Measurements from ENCODE around the gene NELL1. TPM values are rescaled to one million over a fixed set of nuclear protein-coding genes. Genes with fewer than 3 reads are reported as not detected.

Gene NELL1
- total and polyA plus RNA-seq, 2 experiments from 2014 or later = 1.6 TPM; not detected in 1

DNA sequence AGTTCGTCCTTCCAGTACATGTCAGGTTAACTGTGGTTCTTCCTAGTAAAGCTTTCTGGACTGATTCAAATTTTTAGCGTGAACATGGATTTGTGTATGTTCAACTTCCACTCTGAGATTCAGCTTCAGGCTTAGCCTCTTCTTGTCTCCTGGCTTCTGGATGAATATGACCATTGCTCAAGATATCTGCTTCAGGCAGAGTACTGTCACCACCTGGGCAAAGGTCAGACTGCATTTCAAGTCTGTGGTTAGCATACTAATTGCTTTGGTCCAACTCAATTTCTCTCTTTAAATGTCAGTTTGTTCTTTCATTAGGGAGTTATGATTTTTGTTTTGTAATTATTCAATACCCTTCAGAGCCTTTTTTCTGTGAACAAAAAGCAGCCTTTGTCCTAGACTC is 440.0 kb downstream of the NELL1 start (continued):
- TF ChIP-seq, protein P1, sequence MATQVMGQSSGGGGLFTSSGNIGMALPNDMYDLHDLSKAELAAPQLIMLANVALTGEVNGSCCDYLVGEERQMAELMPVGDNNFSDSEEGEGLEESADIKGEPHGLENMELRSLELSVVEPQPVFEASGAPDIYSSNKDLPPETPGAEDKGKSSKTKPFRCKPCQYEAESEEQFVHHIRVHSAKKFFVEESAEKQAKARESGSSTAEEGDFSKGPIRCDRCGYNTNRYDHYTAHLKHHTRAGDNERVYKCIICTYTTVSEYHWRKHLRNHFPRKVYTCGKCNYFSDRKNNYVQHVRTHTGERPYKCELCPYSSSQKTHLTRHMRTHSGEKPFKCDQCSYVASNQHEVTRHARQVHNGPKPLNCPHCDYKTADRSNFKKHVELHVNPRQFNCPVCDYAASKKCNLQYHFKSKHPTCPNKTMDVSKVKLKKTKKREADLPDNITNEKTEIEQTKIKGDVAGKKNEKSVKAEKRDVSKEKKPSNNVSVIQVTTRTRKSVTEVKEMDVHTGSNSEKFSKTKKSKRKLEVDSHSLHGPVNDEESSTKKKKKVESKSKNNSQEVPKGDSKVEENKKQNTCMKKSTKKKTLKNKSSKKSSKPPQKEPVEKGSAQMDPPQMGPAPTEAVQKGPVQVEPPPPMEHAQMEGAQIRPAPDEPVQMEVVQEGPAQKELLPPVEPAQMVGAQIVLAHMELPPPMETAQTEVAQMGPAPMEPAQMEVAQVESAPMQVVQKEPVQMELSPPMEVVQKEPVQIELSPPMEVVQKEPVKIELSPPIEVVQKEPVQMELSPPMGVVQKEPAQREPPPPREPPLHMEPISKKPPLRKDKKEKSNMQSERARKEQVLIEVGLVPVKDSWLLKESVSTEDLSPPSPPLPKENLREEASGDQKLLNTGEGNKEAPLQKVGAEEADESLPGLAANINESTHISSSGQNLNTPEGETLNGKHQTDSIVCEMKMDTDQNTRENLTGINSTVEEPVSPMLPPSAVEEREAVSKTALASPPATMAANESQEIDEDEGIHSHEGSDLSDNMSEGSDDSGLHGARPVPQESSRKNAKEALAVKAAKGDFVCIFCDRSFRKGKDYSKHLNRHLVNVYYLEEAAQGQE (IDR thresholded peaks at IDR 0.05; ENCODE audit: unreplicated experiment) = no peak
- TF ChIP-seq CREB1 (CRISPR knock-in tag; IDR thresholded peaks at IDR 0.05; ENCODE audit: low read depth) (no peak), NANOG (IDR thresholded peaks at IDR 0.05; ENCODE audit: borderline replicate concordance) (no peak)

DNA sequence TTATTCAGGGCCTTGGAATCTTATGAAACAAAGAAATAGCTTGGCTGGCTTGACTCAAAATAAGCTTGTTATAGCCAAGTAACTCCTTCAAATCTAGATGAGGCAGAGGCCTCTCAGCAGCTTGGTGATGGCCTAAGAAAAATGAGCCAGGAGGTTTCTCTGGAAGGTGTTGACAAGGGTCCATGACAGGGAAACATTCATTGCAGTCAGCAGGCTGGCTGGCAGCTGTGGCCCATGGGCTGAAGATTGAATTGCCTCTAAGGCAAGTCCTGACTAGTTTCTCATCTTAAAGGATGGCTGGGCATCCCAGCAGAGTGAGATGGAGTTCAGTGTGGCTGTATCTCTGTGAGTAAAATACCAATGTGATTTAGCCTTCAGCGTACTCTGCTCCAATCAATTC is 441.0 kb downstream of the NELL1 start:
- Mint-ChIP-seq H3K27me3 (ENCODE audit: insufficient read depth, low read depth, poor library complexity) (no peaks in the 10 kb centered on the region), H3K27ac (no peak overlapping the region), H3K9me3 (no peaks in the 10 kb centered on the region; the same call in 2 of the 3 replicates), H3K4me1 (no peaks in the 10 kb centered on the region; the same call in 2 of the 3 replicates), H3K36me3 (ENCODE audit: low read depth) (peaks cover 3% of the 10 kb centered on the region; the same call in 1 of the 3 replicates), H3K4me3 (no peak overlapping the region)
- Histone ChIP-seq H3K36me3 (ENCODE audit: insufficient read depth) (no peaks in the 10 kb centered on the region), H3K4me2 (no peak overlapping the region), H3K9me2 (ENCODE audit: insufficient read depth) (peaks cover 15% of the 10 kb centered on the region; the same call in 1 of the 2 replicates), H4K20me1 (replicated peaks; ENCODE audit: insufficient read depth) (no peaks in the 10 kb centered on the region), H3K27ac (ENCODE audit: low read depth) (no peak overlapping the region), H3K79me2 (replicated peaks; ENCODE audit: insufficient read depth) (no peaks in the 10 kb centered on the region), H2AFZ (no peak overlapping the region), H3K4me1 (ENCODE audit: insufficient read depth) (no peaks in the 10 kb centered on the region), H3K27me3 (ENCODE audit: insufficient read depth) (no peaks in the 10 kb centered on the region), H3K4me3 (no peak overlapping the region), H3F3A (replicated peaks; ENCODE audit: low read depth) (no peaks in the 10 kb centered on the region)
- ATAC-seq (no peak), DNase-seq (ENCODE audit: low spot score) (no peak)
- no peak for TF ChIP-seq ZNF331 (CRISPR knock-in tag; IDR thresholded peaks at IDR 0.05; ENCODE audit: low read depth)
- no peak for TF ChIP-seq ZNF114 (CRISPR knock-in tag; IDR thresholded peaks at IDR 0.05)
- no peak for TF ChIP-seq STAT1 (IDR thresholded peaks at IDR 0.05; ENCODE audit: unreplicated experiment)
- no peak for TF ChIP-seq EZH2phosphoT487 (IDR thresholded peaks at IDR 0.05; ENCODE audit: unreplicated experiment)

DNA sequence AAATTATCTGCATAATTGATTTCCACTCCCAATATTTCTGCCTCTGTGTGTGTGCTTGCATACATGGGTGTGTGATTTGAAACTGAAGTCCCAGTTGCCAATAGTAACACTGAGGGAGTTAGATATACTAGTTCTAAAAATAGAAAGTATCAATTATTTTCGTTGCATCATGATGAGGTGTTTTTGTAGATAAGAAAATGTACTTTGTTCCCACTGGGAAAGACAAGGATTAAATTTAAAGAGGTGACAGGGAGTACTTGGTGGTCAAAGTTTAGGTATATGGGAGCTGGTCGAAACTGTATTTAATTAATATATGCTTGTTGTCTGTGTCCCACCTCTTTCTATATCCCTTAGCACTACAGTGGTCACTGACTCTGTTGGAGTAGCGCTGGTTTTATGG is 444.5 kb downstream of the NELL1 start:
- Histone ChIP-seq H3K4me3 (no peak overlapping the region), H2AFZ (no peak overlapping the region), H3K27me3 (ENCODE audit: insufficient read depth) (no peaks in the 10 kb centered on the region), H3K9me2 (ENCODE audit: insufficient read depth) (peaks cover 30% of the 10 kb centered on the region), H3K4me1 (ENCODE audit: insufficient read depth) (no peaks in the 10 kb centered on the region), H3K27ac (ENCODE audit: low read depth) (no peak overlapping the region), H3K36me3 (ENCODE audit: insufficient read depth) (no peaks in the 10 kb centered on the region), H3K4me2 (no peak overlapping the region), H4K20me1 (replicated peaks; ENCODE audit: insufficient read depth) (no peaks in the 10 kb centered on the region), H3K79me2 (replicated peaks; ENCODE audit: insufficient read depth) (no peaks in the 10 kb centered on the region), H3F3A (replicated peaks; ENCODE audit: low read depth) (no peaks in the 10 kb centered on the region)
- Mint-ChIP-seq H3K4me3 (no peak overlapping the region), H3K4me1 (no peaks in the 10 kb centered on the region), H3K9me3 (no peaks in the 10 kb centered on the region), H3K36me3 (ENCODE audit: low read depth) (no peaks in the 10 kb centered on the region), H3K27ac (no peak overlapping the region), H3K27me3 (ENCODE audit: insufficient read depth, low read depth, poor library complexity) (no peaks in the 10 kb centered on the region)
- DNase-seq (ENCODE audit: low spot score) (no peak), ATAC-seq (no peak)
- no peak for TF ChIP-seq ZNF114 (CRISPR knock-in tag; IDR thresholded peaks at IDR 0.05)
- no peak for TF ChIP-seq EZH2phosphoT487 (IDR thresholded peaks at IDR 0.05; ENCODE audit: unreplicated experiment)
- TF ChIP-seq POLR2AphosphoS5 (IDR thresholded peaks at IDR 0.05; ENCODE audit: low read depth) = no peak
- TF ChIP-seq EZH2 (IDR thresholded peaks at IDR 0.05; ENCODE audit: low read depth, unreplicated experiment) = no peak
- TF ChIP-seq, protein P1 (IDR thresholded peaks at IDR 0.05; ENCODE audit: unreplicated experiment) = no peak
- TF ChIP-seq, protein P2, sequence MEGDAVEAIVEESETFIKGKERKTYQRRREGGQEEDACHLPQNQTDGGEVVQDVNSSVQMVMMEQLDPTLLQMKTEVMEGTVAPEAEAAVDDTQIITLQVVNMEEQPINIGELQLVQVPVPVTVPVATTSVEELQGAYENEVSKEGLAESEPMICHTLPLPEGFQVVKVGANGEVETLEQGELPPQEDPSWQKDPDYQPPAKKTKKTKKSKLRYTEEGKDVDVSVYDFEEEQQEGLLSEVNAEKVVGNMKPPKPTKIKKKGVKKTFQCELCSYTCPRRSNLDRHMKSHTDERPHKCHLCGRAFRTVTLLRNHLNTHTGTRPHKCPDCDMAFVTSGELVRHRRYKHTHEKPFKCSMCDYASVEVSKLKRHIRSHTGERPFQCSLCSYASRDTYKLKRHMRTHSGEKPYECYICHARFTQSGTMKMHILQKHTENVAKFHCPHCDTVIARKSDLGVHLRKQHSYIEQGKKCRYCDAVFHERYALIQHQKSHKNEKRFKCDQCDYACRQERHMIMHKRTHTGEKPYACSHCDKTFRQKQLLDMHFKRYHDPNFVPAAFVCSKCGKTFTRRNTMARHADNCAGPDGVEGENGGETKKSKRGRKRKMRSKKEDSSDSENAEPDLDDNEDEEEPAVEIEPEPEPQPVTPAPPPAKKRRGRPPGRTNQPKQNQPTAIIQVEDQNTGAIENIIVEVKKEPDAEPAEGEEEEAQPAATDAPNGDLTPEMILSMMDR (conservative IDR thresholded peaks at IDR 0.05; ENCODE audit: low read depth in 2 of 2) = no peak

Measured in GM23338 (cell line).